Naive B cell (primary cell): ENCODE results near the gene DOK5. TPM values are rescaled to one million over a fixed set of nuclear protein-coding genes. Genes with fewer than 3 reads are reported as not detected.
A peak's percentile ranks its signal among the peaks of the same experiment; 100 is the strongest.

ENCODE experiments used
- ATAC-seq, 2 donors: fragments of 150-1000 bp; cut with Tn5 transposase; 2 replicates each; pipeline ENCODE4 v1.10.0; 2021; ENCODE audit warnings: low read depth in 2 of 2, mild to moderate bottlenecking in 2 of 2, moderate library complexity in 2 of 2
- DNase-seq: peaks from one replicate; pipeline ENCODE4 v3.0.0; 2022
- H3K27ac Mint-ChIP-seq, 6 donors: one replicate each; pipeline ENCODE4 v1.8.0; 2020 to 2022; ENCODE audit warnings: mild to moderate bottlenecking in 6 of 6, mixed read lengths in 6 of 6, moderate library complexity in 5 of 6, inconsistent platforms in 2 of 6
- H3K27me3 Mint-ChIP-seq, 3 donors: one replicate each; pipeline ENCODE4 v1.8.0; 2021 to 2022; ENCODE audit warnings: mixed read lengths in 3 of 3, mild to moderate bottlenecking in 1 of 3
- H3K36me3 Mint-ChIP-seq, 2 donors: one replicate each; pipeline ENCODE4 v1.8.0; 2020 to 2022; ENCODE audit warnings: mixed read lengths in 2 of 2, inconsistent platforms in 1 of 2, mild to moderate bottlenecking in 1 of 2
- H3K4me1 Mint-ChIP-seq, 3 donors: one replicate each; pipeline ENCODE4 v1.8.0; 2020 to 2022; ENCODE audit warnings: mixed read lengths in 3 of 3, inconsistent platforms in 1 of 3, mild to moderate bottlenecking in 1 of 3, moderate library complexity in 1 of 3
- H3K4me3 Mint-ChIP-seq, 8 donors: one replicate each; pipeline ENCODE4 v1.8.0; 2020 to 2022; ENCODE audit warnings: mild to moderate bottlenecking in 8 of 8, mixed read lengths in 8 of 8, moderate library complexity in 8 of 8, inconsistent platforms in 2 of 8
- H3K9me3 Mint-ChIP-seq, 7 donors: one replicate each; pipeline ENCODE4 v1.8.0; 2020 to 2022; ENCODE audit warnings: mixed read lengths in 7 of 7, mild to moderate bottlenecking in 5 of 7, inconsistent platforms in 2 of 7, moderate library complexity in 1 of 7
- polyA plus RNA-seq, 6 donors: library from polyadenylated mRNA; unstranded; fragments of 300-500 nt; fragmentation: Illumina TruSeq; gene quantifications; one replicate each; pipeline ENCODE4 v1.2.3, GENCODE V29; 2021; ENCODE audit warnings: low read depth in 6 of 6

Gene DOK5
- polyA plus RNA-seq, 6 donors from 2014 or later, result not detected

- H3K36me3 Mint-ChIP-seq, result no peaks in the 10 kb centered on the region
- H3K4me1 Mint-ChIP-seq, result no peaks in the 10 kb centered on the region
- no peak for DNase-seq
Measured at GRCh38 chr20:54456423-54456822, 19.0 kb upstream of the DOK5 start.

GRCh38 chr20:54456961-54457360, 18.4 kb upstream of the DOK5 start:
- no peak for DNase-seq
- Mint-ChIP-seq H3K36me3 (no peaks in the 10 kb centered on the region), H3K9me3 (peaks cover 0 to 5% (median 2%) of the 10 kb centered on the region in 7 donors), H3K4me3 (no peak overlapping the region), H3K27ac (peak overlapping the region in 1 of 6 donors; percentile 45), H3K27me3 (peaks cover 0 to 20% (median 0%) of the 10 kb centered on the region in 3 donors), H3K4me1 (no peaks in the 10 kb centered on the region)
- no peak for ATAC-seq

More at GRCh38 chr20:54456423-54456822, 19.0 kb upstream of the DOK5 start:
- Mint-ChIP-seq H3K4me3 (no peak overlapping the region), H3K9me3 (peaks cover 0 to 5% (median 2%) of the 10 kb centered on the region in 7 donors), H3K27me3 (peaks cover 0 to 20% (median 0%) of the 10 kb centered on the region in 3 donors), H3K27ac (no peak overlapping the region)
- no peak for ATAC-seq

GRCh38 chr20:54458219-54458618, 17.2 kb upstream of the DOK5 start:
- no peaks in the 10 kb centered on the region for H3K36me3 Mint-ChIP-seq
- no peak for ATAC-seq
- no peak overlapping the region for H3K4me3 Mint-ChIP-seq
- no peak overlapping the region for H3K27ac Mint-ChIP-seq
- no peaks in the 10 kb centered on the region for H3K4me1 Mint-ChIP-seq
- H3K9me3 Mint-ChIP-seq, result peaks cover 0 to 4% (median 0%) of the 10 kb centered on the region in 7 donors
- no peak for DNase-seq
- H3K27me3 Mint-ChIP-seq, result peaks cover 0 to 13% (median 0%) of the 10 kb centered on the region in 3 donors

GRCh38 chr20:54459279-54459678, 16.1 kb upstream of the DOK5 start:
- no peaks in the 10 kb centered on the region for H3K36me3 Mint-ChIP-seq
- H3K27ac Mint-ChIP-seq, result no peak overlapping the region
- DNase-seq, result no peak
- H3K4me3 Mint-ChIP-seq, result no peak overlapping the region
- H3K4me1 Mint-ChIP-seq, result no peaks in the 10 kb centered on the region
- peaks cover 0 to 2% (median 0%) of the 10 kb centered on the region in 7 donors for H3K9me3 Mint-ChIP-seq
- peaks cover 0 to 9% (median 0%) of the 10 kb centered on the region in 3 donors for H3K27me3 Mint-ChIP-seq
- no peak for ATAC-seq

GRCh38 chr20:54464003-54464402, 11.4 kb upstream of the DOK5 start:
- Mint-ChIP-seq H3K9me3 (peaks cover 0 to 4% (median 0%) of the 10 kb centered on the region in 7 donors), H3K4me1 (no peaks in the 10 kb centered on the region), H3K27me3 (peaks cover 0 to 9% (median 4%) of the 10 kb centered on the region in 3 donors), H3K27ac (no peak overlapping the region), H3K4me3 (no peak overlapping the region), H3K36me3 (no peaks in the 10 kb centered on the region)
- ATAC-seq (no peak), DNase-seq (no peak)

GRCh38 chr20:54466127-54466526, 9.3 kb upstream of the DOK5 start:
- ATAC-seq (no peak), DNase-seq (no peak)
- Mint-ChIP-seq H3K9me3 (peaks cover 0 to 4% (median 2%) of the 10 kb centered on the region in 7 donors), H3K4me3 (no peak overlapping the region), H3K27me3 (peaks cover under 1 to 9% (median 4%) of the 10 kb centered on the region in 3 donors), H3K4me1 (no peaks in the 10 kb centered on the region), H3K36me3 (no peaks in the 10 kb centered on the region), H3K27ac (no peak overlapping the region)

- no peak for ATAC-seq
- H3K27ac Mint-ChIP-seq, result no peak overlapping the region
- DNase-seq, result no peak
- H3K4me1 Mint-ChIP-seq, result no peaks in the 10 kb centered on the region
- H3K36me3 Mint-ChIP-seq, result no peaks in the 10 kb centered on the region
- peaks cover 8 to 9% (median 8%) of the 10 kb centered on the region in 3 donors for H3K27me3 Mint-ChIP-seq
- H3K9me3 Mint-ChIP-seq, result peaks cover 0 to 8% (median 5%) of the 10 kb centered on the region in 7 donors
- no peak overlapping the region for H3K4me3 Mint-ChIP-seq
Measured at GRCh38 chr20:54467622-54468021, 7.8 kb upstream of the DOK5 start.

- peaks cover 8 to 9% (median 8%) of the 10 kb centered on the region in 3 donors for H3K27me3 Mint-ChIP-seq
- H3K27ac Mint-ChIP-seq, result no peak overlapping the region
- H3K36me3 Mint-ChIP-seq, result no peaks in the 10 kb centered on the region
- no peak for ATAC-seq
- DNase-seq, result no peak
- peaks cover 0 to 8% (median 6%) of the 10 kb centered on the region in 7 donors for H3K9me3 Mint-ChIP-seq
- no peak overlapping the region for H3K4me3 Mint-ChIP-seq
- no peaks in the 10 kb centered on the region for H3K4me1 Mint-ChIP-seq
Measured at GRCh38 chr20:54468082-54468481, 7.3 kb upstream of the DOK5 start.

- ATAC-seq (no peak), DNase-seq (no peak)
- H3K27ac Mint-ChIP-seq, result no peak overlapping the region
- H3K4me3 Mint-ChIP-seq, result no peak overlapping the region
- no peaks in the 10 kb centered on the region for H3K4me1 Mint-ChIP-seq
- peaks cover 12 to 22% (median 20%) of the 10 kb centered on the region in 3 donors for H3K27me3 Mint-ChIP-seq
- H3K36me3 Mint-ChIP-seq, result peaks cover 0 to 3% of the 10 kb centered on the region in 2 donors
- H3K9me3 Mint-ChIP-seq, result peaks cover under 1 to 10% (median 8%) of the 10 kb centered on the region in 7 donors
Measured at GRCh38 chr20:54469293-54469692, 6.1 kb upstream of the DOK5 start.

- peaks cover 0 to 4% (median 0%) of the 10 kb centered on the region in 3 donors for H3K4me1 Mint-ChIP-seq
- no peak overlapping the region for H3K27ac Mint-ChIP-seq
- peaks cover 0 to 8% of the 10 kb centered on the region in 2 donors for H3K36me3 Mint-ChIP-seq
- ATAC-seq, result no peak
- peaks cover 19 to 28% (median 27%) of the 10 kb centered on the region in 3 donors for H3K27me3 Mint-ChIP-seq
- no peak overlapping the region for H3K4me3 Mint-ChIP-seq
- DNase-seq, result no peak
- H3K9me3 Mint-ChIP-seq, result peaks cover 4 to 12% (median 8%) of the 10 kb centered on the region in 7 donors
Measured at GRCh38 chr20:54469952-54470351, 5.4 kb upstream of the DOK5 start.

GRCh38 chr20:54470697-54471096, 4.7 kb upstream of the DOK5 start:
- peaks cover 0 to 4% (median 0%) of the 10 kb centered on the region in 3 donors for H3K4me1 Mint-ChIP-seq
- H3K36me3 Mint-ChIP-seq, result peaks cover 0 to 8% of the 10 kb centered on the region in 2 donors
- peaks cover 4 to 12% (median 8%) of the 10 kb centered on the region in 7 donors for H3K9me3 Mint-ChIP-seq
- no peak for ATAC-seq
- H3K4me3 Mint-ChIP-seq, result no peak overlapping the region
- peaks cover 19 to 33% (median 30%) of the 10 kb centered on the region in 3 donors for H3K27me3 Mint-ChIP-seq
- DNase-seq, result no peak
- H3K27ac Mint-ChIP-seq, result no peak overlapping the region

GRCh38 chr20:54472607-54473006, 2.8 kb upstream of the DOK5 start:
- peak overlapping the region in 1 of 6 donors; percentile 49 for H3K27ac Mint-ChIP-seq
- peaks cover 28 to 49% (median 48%) of the 10 kb centered on the region in 3 donors for H3K27me3 Mint-ChIP-seq

GRCh38 chr20:54473340-54473739, 2.1 kb upstream of the DOK5 start:
- H3K27me3 Mint-ChIP-seq, result peaks cover 32 to 52% (median 50%) of the 10 kb centered on the region in 3 donors
- DNase-seq (no peak), ATAC-seq (no peak)
- H3K27ac Mint-ChIP-seq, result no peak overlapping the region
- peaks cover 0 to 8% of the 10 kb centered on the region in 2 donors for H3K36me3 Mint-ChIP-seq
- H3K9me3 Mint-ChIP-seq, result peaks cover 4 to 14% (median 11%) of the 10 kb centered on the region in 7 donors
- peaks cover 0 to 10% (median 0%) of the 10 kb centered on the region in 3 donors for H3K4me1 Mint-ChIP-seq
- H3K4me3 Mint-ChIP-seq, result no peak overlapping the region

More at GRCh38 chr20:54472607-54473006, 2.8 kb upstream of the DOK5 start:
- peaks cover 4 to 14% (median 11%) of the 10 kb centered on the region in 7 donors for H3K9me3 Mint-ChIP-seq
- H3K4me3 Mint-ChIP-seq, result no peak overlapping the region
- DNase-seq, result no peak
- H3K4me1 Mint-ChIP-seq, result peaks cover 0 to 10% (median 0%) of the 10 kb centered on the region in 3 donors
- no peak for ATAC-seq
- H3K36me3 Mint-ChIP-seq, result peaks cover 0 to 8% of the 10 kb centered on the region in 2 donors

GRCh38 chr20:54474046-54474445, 1.3 kb upstream of the DOK5 start:
- no peak for DNase-seq
- H3K36me3 Mint-ChIP-seq, result peaks cover 0 to 8% of the 10 kb centered on the region in 2 donors
- H3K27me3 Mint-ChIP-seq, result peaks cover 32 to 52% (median 52%) of the 10 kb centered on the region in 3 donors
- H3K9me3 Mint-ChIP-seq, result peaks cover 4 to 14% (median 11%) of the 10 kb centered on the region in 7 donors
- no peak overlapping the region for H3K4me3 Mint-ChIP-seq
- ATAC-seq, result no peak
- H3K4me1 Mint-ChIP-seq, result peaks cover 0 to 10% (median 0%) of the 10 kb centered on the region in 3 donors
- no peak overlapping the region for H3K27ac Mint-ChIP-seq
